Sigmoid colon (tissue), 4 donors: ENCODE data around the gene AMMECR1.

Source experiments
- CTCF ChIP-seq, 4 experiments: fragments of 450-650 bp in 3 of 4; fragments of 200-600 bp in 1 of 4; IDR thresholded peaks; one replicate each; pipeline ENCODE4 v1.5.1; 2016 to 2019; ENCODE audit warnings: antibody characterized with exemption in 4 of 4, mild to moderate bottlenecking in 3 of 4, moderate library complexity in 2 of 4
- EP300 ChIP-seq, 4 donors: sonication (generic); formaldehyde crosslinking; IDR thresholded peaks; one replicate each; pipeline ENCODE4 v1.6.1; 2017; ENCODE audit warnings: antibody characterized with exemption in 4 of 4

- TF ChIP-seq CTCF (IDR thresholded peaks at IDR 0.05) (no peak), EP300 (IDR thresholded peaks at IDR 0.05) (no peak)
Measured at GRCh38 chrX:110293658-110294057, 24.2 kb downstream of the AMMECR1 start.
